GM19238 (cell line): ENCODE data around the gene ABLIM3.

Source experiments
- DNase-seq: peaks from one replicate; pipeline ENCODE4 v3.0.0; 2011; ENCODE audit warnings: low spot score; ENCODE audit not compliant: insufficient read length

Gene ABLIM3

GRCh38 chr5:149304195-149305078 is 163.1 kb downstream of the ABLIM3 start:
- DNase-seq, result no peak

DNA sequence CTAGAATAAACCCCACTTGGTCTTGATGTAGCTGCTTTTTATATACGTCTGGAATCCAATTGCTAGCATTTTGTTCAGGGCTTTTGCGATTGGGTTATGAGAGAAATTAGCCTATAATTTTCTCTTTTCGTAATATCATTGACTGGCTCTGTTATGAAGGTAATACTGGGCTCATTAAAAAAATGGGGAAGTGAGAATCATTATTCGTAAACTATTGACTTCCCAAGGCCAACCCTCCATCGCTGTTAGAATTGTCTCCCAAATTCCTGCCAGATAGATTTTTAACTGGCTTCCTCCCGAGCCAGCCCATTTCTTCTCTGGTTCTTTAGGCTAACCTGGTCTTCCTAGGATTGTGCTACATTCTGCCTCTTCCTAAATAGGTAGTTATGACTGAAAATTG is 168.1 kb downstream of the ABLIM3 start:
- DNase-seq, result no peak
